Nephron (organoid): ENCODE measurements around the gene MARCHF5.
"Not testable (repeated sequence)": the region's sequence is repeated elsewhere in the genome, so short reads cannot be mapped to it uniquely, and the experiment has no call there.

ENCODE experiments used
- H3K27ac Mint-ChIP-seq, 3 experiments: 2 replicates each; pipeline ENCODE4 v1.8.0; 2020; ENCODE audit warnings: mixed read lengths in 3 of 3, mild to moderate bottlenecking in 2 of 3, moderate library complexity in 1 of 3
- H3K27me3 Mint-ChIP-seq: 2 replicates; pipeline ENCODE4 v1.8.0; 2021; ENCODE audit warnings: low read depth, mild to moderate bottlenecking, moderate library complexity, mixed read lengths
- H3K36me3 Mint-ChIP-seq: 2 replicates; pipeline ENCODE4 v1.8.0; 2020; ENCODE audit warnings: low read depth, mixed read lengths
- H3K4me1 Mint-ChIP-seq: 2 replicates; pipeline ENCODE4 v1.8.0; 2020; ENCODE audit warnings: mixed read lengths
- H3K4me3 Mint-ChIP-seq, 3 experiments: 2 replicates each; pipeline ENCODE4 v1.8.0; 2020; ENCODE audit warnings: mild to moderate bottlenecking in 3 of 3, mixed read lengths in 3 of 3, moderate library complexity in 2 of 3
- H3K9me3 Mint-ChIP-seq: 2 replicates; pipeline ENCODE4 v1.8.0; 2020; ENCODE audit warnings: mixed read lengths
- TF ChIP-seq, protein P1 (sequence below), 3 experiments: fragments of 200-600 bp; sonication (generic); IDR thresholded peaks; one replicate each; pipeline ENCODE4 v1.5.0; 2021; ENCODE audit warnings: antibody characterized with exemption in 3 of 3; ENCODE audit not compliant: unreplicated experiment in 3 of 3

MARCHF5 gene

GRCh38 chr10:92387289-92387940 lies 96.4 kb downstream of the MARCHF5 start:
- TF ChIP-seq, protein P1, sequence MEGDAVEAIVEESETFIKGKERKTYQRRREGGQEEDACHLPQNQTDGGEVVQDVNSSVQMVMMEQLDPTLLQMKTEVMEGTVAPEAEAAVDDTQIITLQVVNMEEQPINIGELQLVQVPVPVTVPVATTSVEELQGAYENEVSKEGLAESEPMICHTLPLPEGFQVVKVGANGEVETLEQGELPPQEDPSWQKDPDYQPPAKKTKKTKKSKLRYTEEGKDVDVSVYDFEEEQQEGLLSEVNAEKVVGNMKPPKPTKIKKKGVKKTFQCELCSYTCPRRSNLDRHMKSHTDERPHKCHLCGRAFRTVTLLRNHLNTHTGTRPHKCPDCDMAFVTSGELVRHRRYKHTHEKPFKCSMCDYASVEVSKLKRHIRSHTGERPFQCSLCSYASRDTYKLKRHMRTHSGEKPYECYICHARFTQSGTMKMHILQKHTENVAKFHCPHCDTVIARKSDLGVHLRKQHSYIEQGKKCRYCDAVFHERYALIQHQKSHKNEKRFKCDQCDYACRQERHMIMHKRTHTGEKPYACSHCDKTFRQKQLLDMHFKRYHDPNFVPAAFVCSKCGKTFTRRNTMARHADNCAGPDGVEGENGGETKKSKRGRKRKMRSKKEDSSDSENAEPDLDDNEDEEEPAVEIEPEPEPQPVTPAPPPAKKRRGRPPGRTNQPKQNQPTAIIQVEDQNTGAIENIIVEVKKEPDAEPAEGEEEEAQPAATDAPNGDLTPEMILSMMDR (IDR thresholded peaks at IDR 0.05; ENCODE audit: unreplicated experiment in 3 of 3): no peak
- Mint-ChIP-seq H3K27ac (peak overlapping the region in 2 of 3 experiments; percentile 7 to 26), H3K9me3 (peaks cover 3% of the 10 kb centered on the region), H3K4me3 (no peak overlapping the region), H3K27me3 (peaks cover 4% of the 10 kb centered on the region), H3K36me3 (no peaks in the 10 kb centered on the region), H3K4me1 (no peaks in the 10 kb centered on the region)

DNA sequence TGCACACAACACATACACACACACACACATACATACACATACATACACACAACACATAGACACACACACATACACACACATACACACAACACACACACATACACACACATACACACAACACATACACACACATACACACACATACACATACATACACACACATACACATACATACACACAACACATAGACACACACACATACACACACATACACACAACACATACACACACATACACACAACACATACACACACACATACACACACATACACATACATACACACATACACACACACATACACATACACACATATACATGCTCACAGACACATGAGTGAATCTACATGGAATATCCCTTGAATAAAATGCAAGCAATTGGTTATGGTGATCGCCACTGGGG lies 102.2 kb downstream of the MARCHF5 start:
- not testable (repeated sequence) for H3K27ac Mint-ChIP-seq, H3K27me3 Mint-ChIP-seq, H3K9me3 Mint-ChIP-seq, H3K4me3 Mint-ChIP-seq, H3K36me3 Mint-ChIP-seq
- peaks cover 10% of the 10 kb centered on the region for H3K4me1 Mint-ChIP-seq

DNA sequence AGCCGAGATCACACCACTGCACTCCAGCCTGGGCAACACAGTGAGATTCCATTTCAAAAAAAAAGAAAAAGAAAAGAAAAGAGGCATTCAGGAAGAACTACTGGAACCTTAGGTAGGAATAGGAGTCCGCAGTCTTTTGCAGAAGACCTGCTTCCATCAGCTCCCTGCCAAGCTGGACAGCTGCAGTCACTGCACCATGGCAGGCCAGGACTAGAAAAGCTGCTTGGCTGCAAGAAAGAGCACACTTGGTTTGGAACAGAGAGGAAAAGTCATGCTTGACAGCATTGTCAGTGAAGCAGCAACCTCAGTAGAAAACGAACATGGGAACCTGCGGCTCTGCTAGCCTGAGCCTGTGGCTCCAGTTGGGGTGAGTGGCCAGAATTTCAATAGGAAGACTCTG lies 104.3 kb downstream of the MARCHF5 start:
- Mint-ChIP-seq H3K9me3 (peaks cover 10% of the 10 kb centered on the region), H3K4me1 (peaks cover 10% of the 10 kb centered on the region), H3K27me3 (no peaks in the 10 kb centered on the region), H3K4me3 (no peak overlapping the region), H3K36me3 (no peaks in the 10 kb centered on the region), H3K27ac (no peak overlapping the region)
- TF ChIP-seq, protein P1 (IDR thresholded peaks at IDR 0.05; ENCODE audit: unreplicated experiment in 3 of 3): no peak

DNA sequence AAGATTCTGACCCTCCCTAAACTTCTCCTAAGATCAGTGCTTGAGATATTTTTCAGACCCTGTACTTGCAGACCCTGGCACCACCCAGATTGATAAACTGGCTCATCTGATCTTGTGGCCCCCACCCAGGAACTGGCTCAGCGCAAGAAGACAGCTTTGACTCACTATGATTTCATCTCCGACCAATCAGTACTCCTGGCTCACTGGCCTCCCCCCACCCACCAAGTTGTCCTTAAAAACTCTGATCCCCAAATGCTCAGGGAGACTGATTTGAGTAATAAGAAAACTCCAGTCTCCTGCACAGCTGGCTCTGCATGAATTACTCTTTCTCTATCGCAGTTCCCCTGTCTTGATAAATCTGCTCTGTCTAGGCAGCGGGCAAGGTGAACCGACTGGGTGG lies 111.3 kb downstream of the MARCHF5 start:
- H3K4me3 Mint-ChIP-seq, H3K36me3 Mint-ChIP-seq, H3K9me3 Mint-ChIP-seq, H3K27ac Mint-ChIP-seq, H3K4me1 Mint-ChIP-seq, H3K27me3 Mint-ChIP-seq: not testable (repeated sequence)
